Epithelial cell of proximal tubule (primary cell): ENCODE measurements around the gene GADL1. TPM values are rescaled to one million over a fixed set of nuclear protein-coding genes. Genes with fewer than 3 reads are reported as not detected.
A peak's percentile ranks its signal among the peaks of the same experiment; 100 is the strongest.

ENCODE experiments used
- DNase-seq: peaks from one replicate; pipeline ENCODE4 v3.0.0-alpha.2; 2011; ENCODE audit warnings: low read depth
- H3K4me3 ChIP-seq: 2 replicates; pipeline ENCODE4 v1.5.1; 2011; ENCODE audit warnings: low read depth, mild to moderate bottlenecking, low read length
- total RNA-seq: library from RNA; depleted of rRNA; stranded (reverse); fragments of >200 nt; gene quantifications from 2 replicates; pipeline ENCODE4 v1.2.3, GENCODE V29; 2015
- TF ChIP-seq, protein P1 (sequence below): conservative IDR thresholded peaks from 2 replicates; pipeline ENCODE4 v1.5.1; 2012; ENCODE audit warnings: low read depth, mild to moderate bottlenecking, low read length

The GADL1 gene
- total RNA-seq, 1 donor from 2014 or later, result not detected

DNA sequence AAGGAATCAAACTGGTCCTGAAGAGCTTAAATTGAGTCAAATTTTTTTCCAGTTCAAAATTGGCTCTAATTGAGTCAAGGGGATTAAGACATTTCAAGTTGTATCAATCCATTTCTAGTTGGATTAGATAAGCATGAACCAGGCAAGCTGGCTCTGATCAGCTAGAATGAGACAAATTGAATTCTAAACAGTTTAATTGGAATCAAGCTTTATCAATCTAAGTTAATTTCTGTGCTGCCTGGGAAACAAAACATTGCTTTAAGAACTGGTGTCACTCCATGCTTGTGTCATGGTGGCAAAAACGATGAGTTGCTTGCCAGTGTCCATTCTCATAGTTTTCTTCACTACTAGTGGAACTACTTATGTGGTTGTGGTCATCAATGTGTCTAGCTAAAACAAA, 171.2 kb downstream of the GADL1 start:
- no peak overlapping the region for H3K4me3 ChIP-seq
- TF ChIP-seq, protein P1, sequence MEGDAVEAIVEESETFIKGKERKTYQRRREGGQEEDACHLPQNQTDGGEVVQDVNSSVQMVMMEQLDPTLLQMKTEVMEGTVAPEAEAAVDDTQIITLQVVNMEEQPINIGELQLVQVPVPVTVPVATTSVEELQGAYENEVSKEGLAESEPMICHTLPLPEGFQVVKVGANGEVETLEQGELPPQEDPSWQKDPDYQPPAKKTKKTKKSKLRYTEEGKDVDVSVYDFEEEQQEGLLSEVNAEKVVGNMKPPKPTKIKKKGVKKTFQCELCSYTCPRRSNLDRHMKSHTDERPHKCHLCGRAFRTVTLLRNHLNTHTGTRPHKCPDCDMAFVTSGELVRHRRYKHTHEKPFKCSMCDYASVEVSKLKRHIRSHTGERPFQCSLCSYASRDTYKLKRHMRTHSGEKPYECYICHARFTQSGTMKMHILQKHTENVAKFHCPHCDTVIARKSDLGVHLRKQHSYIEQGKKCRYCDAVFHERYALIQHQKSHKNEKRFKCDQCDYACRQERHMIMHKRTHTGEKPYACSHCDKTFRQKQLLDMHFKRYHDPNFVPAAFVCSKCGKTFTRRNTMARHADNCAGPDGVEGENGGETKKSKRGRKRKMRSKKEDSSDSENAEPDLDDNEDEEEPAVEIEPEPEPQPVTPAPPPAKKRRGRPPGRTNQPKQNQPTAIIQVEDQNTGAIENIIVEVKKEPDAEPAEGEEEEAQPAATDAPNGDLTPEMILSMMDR, result no peak
- no peak for DNase-seq

DNA sequence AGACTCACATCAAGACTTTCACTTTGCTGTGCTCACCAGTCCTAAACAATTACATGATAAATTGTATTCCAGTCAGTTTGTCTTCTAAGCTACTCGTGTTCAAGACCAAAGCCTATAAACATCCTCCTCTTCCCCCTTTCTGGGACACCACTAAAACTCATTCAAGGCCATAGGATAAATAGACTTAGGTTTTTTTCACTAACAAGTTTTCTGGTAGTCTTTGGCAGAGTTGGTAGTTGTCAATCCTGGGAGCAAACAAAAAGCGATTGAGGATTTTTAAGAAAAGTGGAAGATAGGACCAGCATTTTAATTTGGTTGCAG, 173.2 kb downstream of the GADL1 start:
- H3K4me3 ChIP-seq, result no peak overlapping the region
- DNase-seq, result no peak
- TF ChIP-seq, protein P1, result no peak

DNA sequence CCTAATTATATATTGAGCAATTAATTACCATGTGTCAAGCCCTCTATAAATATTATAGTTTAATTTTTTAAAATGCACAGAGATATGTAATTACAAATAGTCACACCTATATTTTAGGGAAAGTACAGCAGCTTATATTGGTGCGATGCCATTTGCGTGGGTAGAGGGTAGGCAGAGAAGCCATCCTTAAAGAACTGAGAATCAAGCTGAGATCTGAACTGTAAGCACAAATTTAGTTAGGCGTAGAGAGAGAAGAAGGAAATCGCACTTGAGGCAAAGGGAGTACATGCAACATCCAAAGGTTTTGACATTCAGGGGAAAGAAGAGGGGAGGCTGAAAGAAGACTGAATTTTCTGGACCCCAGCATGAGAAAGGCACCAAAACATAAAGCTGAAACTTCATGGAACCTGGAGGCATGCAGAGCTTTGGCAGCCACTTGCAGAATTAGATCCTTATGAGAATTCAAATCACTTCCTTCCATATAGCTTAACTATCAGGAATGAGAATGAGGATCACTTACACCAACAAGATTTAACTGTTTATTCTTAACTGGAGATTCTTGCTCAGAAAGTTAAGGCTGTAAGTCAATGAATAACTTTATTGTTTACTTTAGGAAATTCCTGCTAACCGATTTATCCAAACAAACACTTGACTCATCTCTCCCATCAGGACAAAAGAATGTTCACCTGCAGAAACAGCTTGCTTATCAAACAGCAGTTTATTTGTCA, 173.7 kb downstream of the GADL1 start:
- peak; percentile 97 for DNase-seq
- no peak overlapping the region for H3K4me3 ChIP-seq

DNA sequence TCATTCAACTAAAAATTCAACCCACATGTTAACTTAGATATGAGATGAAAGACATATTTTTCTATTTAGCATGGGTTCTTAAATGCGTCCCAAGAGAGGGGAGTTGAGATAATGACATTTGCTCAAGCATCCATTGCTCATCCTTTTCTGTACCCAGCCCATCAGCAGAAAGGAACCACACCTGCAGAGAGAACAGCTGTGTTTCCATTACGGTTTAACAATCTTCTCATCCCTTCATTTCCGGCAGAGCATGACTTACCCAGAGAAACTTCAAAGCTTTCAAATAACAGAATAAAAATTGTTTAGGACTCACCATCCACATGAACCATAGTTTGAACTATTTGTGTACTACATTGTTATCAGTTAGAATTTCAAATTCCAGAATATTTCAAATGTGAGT, 174.9 kb downstream of the GADL1 start:
- no peak overlapping the region for H3K4me3 ChIP-seq
- DNase-seq, result no peak
- TF ChIP-seq, protein P1, result no peak

More for the DNA sequence above, 173.7 kb downstream of the GADL1 start:
- TF ChIP-seq, protein P1, result no peak

DNA sequence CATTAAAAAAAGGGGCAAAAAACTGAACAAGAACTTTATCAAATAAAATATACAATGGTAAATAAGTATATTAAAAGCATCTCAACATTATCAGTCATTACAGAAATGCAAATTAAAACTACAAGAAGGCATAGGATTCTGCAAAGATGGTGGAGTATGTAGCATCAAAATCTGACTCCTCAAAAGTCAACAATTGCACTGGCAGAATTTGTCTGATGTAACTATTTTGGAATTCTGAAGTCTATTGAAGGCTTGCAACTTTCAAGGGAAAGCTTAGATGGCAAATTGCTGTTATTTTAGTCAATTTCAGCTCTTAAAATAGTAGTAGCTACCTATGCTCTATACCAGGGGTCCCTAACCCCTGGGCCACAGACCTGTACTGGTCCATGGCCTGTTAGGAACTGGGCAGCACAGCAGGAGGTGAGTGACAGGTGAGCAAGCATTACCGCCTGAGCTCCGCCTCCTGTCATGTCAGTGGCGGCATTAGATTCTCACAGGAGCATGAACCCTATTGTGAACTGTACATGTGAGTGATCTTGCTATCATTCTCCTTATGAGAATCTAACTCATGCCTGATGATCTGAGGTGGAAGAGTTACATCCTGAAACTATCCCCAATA, 180.5 kb downstream of the GADL1 start:
- H3K4me3 ChIP-seq, result no peak overlapping the region
- DNase-seq, result no peak
- TF ChIP-seq, protein P1, result no peak

DNA sequence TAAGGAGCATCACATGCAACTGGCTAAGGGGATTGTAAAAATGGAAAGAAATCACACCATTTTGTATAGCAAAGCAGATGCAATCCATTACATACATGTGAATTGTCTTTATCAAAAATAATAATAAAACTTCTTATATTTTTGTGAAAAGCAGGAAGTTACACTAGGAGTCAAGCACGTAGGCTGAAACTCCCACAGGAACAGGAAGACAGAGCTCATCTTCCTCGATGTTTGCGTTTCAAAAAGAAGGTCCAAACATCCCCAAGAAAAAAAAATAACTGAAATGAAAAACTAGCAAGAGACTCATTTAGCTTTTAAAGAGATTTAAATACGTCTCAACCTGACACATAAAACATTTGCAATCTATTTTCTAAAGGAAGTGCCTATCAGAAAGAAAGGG, 181.5 kb downstream of the GADL1 start:
- DNase-seq, result no peak
- TF ChIP-seq, protein P1, result no peak

DNA sequence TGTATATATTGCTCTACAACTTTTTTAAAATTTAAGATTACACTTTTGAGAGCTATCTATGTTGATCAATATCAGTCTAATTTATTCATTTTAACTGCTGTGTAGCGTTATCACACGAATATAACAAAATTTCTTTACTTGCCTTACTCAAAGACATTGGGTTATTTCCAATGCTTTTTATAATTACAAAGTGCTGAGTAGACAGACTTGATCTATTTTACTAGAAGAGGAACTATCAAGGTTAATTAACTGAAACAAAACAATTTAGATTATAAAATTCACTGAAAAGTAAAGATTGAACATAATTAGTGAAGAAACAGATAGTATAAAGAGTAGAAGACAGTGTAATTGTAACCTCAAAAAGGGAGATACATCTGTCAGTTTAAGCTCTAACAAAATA, 182.6 kb downstream of the GADL1 start:
- H3K4me3 ChIP-seq, result no peak overlapping the region
- DNase-seq, result no peak
- TF ChIP-seq, protein P1, result no peak

More for the DNA sequence above, 181.5 kb downstream of the GADL1 start:
- no peak overlapping the region for H3K4me3 ChIP-seq
